K562 (cell line): ENCODE results near the gene PLEKHG3. TPM values are rescaled to one million over a fixed set of nuclear protein-coding genes. Genes with fewer than 3 reads are reported as not detected.

ENCODE experiments used
- ATAC-seq: fragments of 200-7000 bp; cut with Tn5 transposase; 3 replicates; pipeline ENCODE4 v1.9.1; 2020; ENCODE audit warnings: moderate library complexity
- BruUV-seq: library from RNA; stranded (reverse); fragments of 400-500 nt; replicated peaks from 2 replicates; lab custom pipeline; 2021; lab: Mats Ljungman, UMichigan
- CTCF ChIA-PET: fragments of 300-600 bp; formaldehyde crosslinking; extraction: SDS; loops from one replicate; lab custom pipeline; 2021; ENCODE audit warnings: low intra/inter-chr PET ratio; lab: Yijun Ruan, JAX
- POLR2A ChIA-PET: fragments of 300-600, 350-650 bp; sonication (Branson Sonifier 250); formaldehyde crosslinking; extraction: SDS; loops from one replicate; lab custom pipeline; 2021; ENCODE audit warnings: antibody characterized with exemption, inconsistent platforms; lab: Yijun Ruan, JAX
- DNase-seq, 4 experiments: peaks; one replicate each; pipeline versions ENCODE4 v3.0.0 to v3.0.0-alpha.2; 2011 to 2018; ENCODE audit warnings: low spot score in 3 of 4, mixed read lengths in 3 of 4; ENCODE audit errors: extremely low read depth in 1 of 4
- FAIRE-seq: peaks from 2 replicates; lab custom pipeline; 2011; peaks lifted over from hg19 to GRCh38; lab: Jason Lieb, UNC
- H2AFZ ChIP-seq: 2 replicates; pipeline ENCODE4 v1.6.0; 2011; ENCODE audit warnings: low read depth, low read length, control low read depth, inconsistent platforms
- H3K27ac ChIP-seq: fragments of 200-600 bp; 3 replicates; pipeline ENCODE4 v1.8.0; 2011; ENCODE audit warnings: low read depth, mild to moderate bottlenecking, control low read depth, inconsistent platforms, low read length, moderate library complexity, mixed read lengths; ENCODE audit errors: extremely low read depth
- H3K27me3 ChIP-seq, 2 experiments: fragments of 300-600 bp in 1 of 2; 2 replicates in 1 of 2; 3 replicates in 1 of 2; pipeline versions ENCODE4 v1.6.0 to v1.8.0; 2011; ENCODE audit warnings: inconsistent platforms in 2 of 2, low read length in 2 of 2, mild to moderate bottlenecking in 1 of 2, mixed read lengths in 1 of 2, moderate library complexity in 1 of 2; ENCODE audit not compliant: control insufficient read depth in 2 of 2, insufficient read depth in 2 of 2
- H3K36me3 ChIP-seq: fragments of 300-600 bp; 3 replicates; pipeline ENCODE4 v1.8.0; 2011; ENCODE audit warnings: mild to moderate bottlenecking, low read length, inconsistent platforms; ENCODE audit not compliant: control insufficient read depth, insufficient read depth
- H3K4me1 ChIP-seq, 2 experiments: fragments of 200-600 bp in 1 of 2; replicated peaks in 1 of 2; 2 replicates in 1 of 2; 3 replicates in 1 of 2; pipeline versions ENCODE4 v1.5.1 to v1.8.0; 2011; ENCODE audit warnings: inconsistent platforms in 2 of 2, low read length in 2 of 2, mild to moderate bottlenecking in 1 of 2, mixed read lengths in 1 of 2, moderate library complexity in 1 of 2; ENCODE audit not compliant: control insufficient read depth in 2 of 2, insufficient read depth in 2 of 2
- H3K4me2 ChIP-seq: 2 replicates; pipeline ENCODE4 v1.6.1; 2011; ENCODE audit warnings: low read length, control low read depth, inconsistent platforms, mixed read lengths; ENCODE audit not compliant: insufficient read depth
- H3K4me3 ChIP-seq: fragments of 200-600 bp; sonication (generic), shearing (Covaris generic); 2 replicates; pipeline ENCODE4 v1.5.1; 2016; ENCODE audit warnings: control low read depth, inconsistent platforms
- H3K79me2 ChIP-seq: fragments of 200-600 bp; 3 replicates; pipeline ENCODE4 v1.8.0; 2011; ENCODE audit warnings: low read length, inconsistent platforms; ENCODE audit not compliant: control insufficient read depth, insufficient read depth
- H3K9ac ChIP-seq, 2 experiments: 2 replicates each; pipeline versions ENCODE4 v1.6.0 to v1.6.1; 2011; ENCODE audit warnings: low read depth in 2 of 2, low read length in 2 of 2, control low read depth in 1 of 2, inconsistent platforms in 1 of 2, mild to moderate bottlenecking in 1 of 2, mixed read lengths in 1 of 2; ENCODE audit not compliant: insufficient read depth in 1 of 2
- H3K9me1 ChIP-seq: one replicate; pipeline ENCODE4 v1.6.0; 2011; ENCODE audit warnings: inconsistent platforms, mild to moderate bottlenecking, low read length, moderate library complexity; ENCODE audit not compliant: control insufficient read depth, insufficient read depth
- H3K9me3 ChIP-seq: replicated peaks from 2 replicates; pipeline ENCODE4 v1.5.1; 2011; ENCODE audit warnings: low read depth, low read length, inconsistent platforms; ENCODE audit not compliant: control insufficient read depth, insufficient read depth
- H4K20me1 ChIP-seq: replicated peaks from 2 replicates; pipeline ENCODE4 v1.6.1; 2011; ENCODE audit warnings: low read length, inconsistent platforms, mixed read lengths; ENCODE audit not compliant: control insufficient read depth, insufficient read depth
- ATF6 ChIP-seq: sonication (generic); formaldehyde crosslinking; IDR thresholded peaks from 2 replicates; pipeline ENCODE4 v1.4.0; 2020; ENCODE audit warnings: mild to moderate bottlenecking, missing genetic modification reagents
- CGGBP1 ChIP-seq: fragments of 250-450 bp; sonication (Bioruptor Pico); IDR thresholded peaks from 2 replicates; pipeline ENCODE4 v1.9.0; 2021; ENCODE audit warnings: mild to moderate bottlenecking
- E2F6 ChIP-seq, 2 experiments: IDR thresholded peaks; 2 replicates each; pipeline ENCODE4 v1.6.1; 2011; ENCODE audit warnings: borderline replicate concordance in 1 of 2, control low read depth in 1 of 2, low read depth in 1 of 2, low read length in 1 of 2, mild to moderate bottlenecking in 1 of 2, mixed read lengths in 1 of 2, moderate library complexity in 1 of 2; ENCODE audit not compliant: insufficient read depth in 1 of 2, insufficient read length in 1 of 2, poor library complexity in 1 of 2, severe bottlenecking in 1 of 2; ENCODE audit errors: extremely low read depth in 1 of 2
- MBD2 ChIP-seq: sonication (generic); IDR thresholded peaks from 2 replicates; pipeline ENCODE4 v1.6.1; 2016; ENCODE audit warnings: low read depth, borderline replicate concordance
- PRPF4 ChIP-seq: fragments of 200-400 bp; formaldehyde crosslinking; IDR thresholded peaks from one replicate; pipeline ENCODE4 v1.6.1; 2017; ENCODE audit warnings: low read length, low read depth, mild to moderate bottlenecking; ENCODE audit not compliant: insufficient read depth, poor library complexity, severe bottlenecking
- RBM39 ChIP-seq: fragments of 200-400 bp; formaldehyde crosslinking; optimal IDR thresholded peaks from 2 replicates; pipeline ENCODE3; 2018; ENCODE audit warnings: low read depth, low read length
- TFE3 ChIP-seq: fragments of 450-650 bp; formaldehyde crosslinking; IDR thresholded peaks from 2 replicates; pipeline ENCODE4 v1.4.0; 2020; ENCODE audit warnings: mild to moderate bottlenecking, mixed read lengths
- ZHX1 ChIP-seq: fragments of 150-350 bp; conservative IDR thresholded peaks from 2 replicates; pipeline ENCODE4 v1.6.1; 2014; ENCODE audit warnings: low read length
- ZNF232 ChIP-seq: sonication (generic); formaldehyde crosslinking; IDR thresholded peaks from 2 replicates; pipeline ENCODE4 v1.8.0; 2022; ENCODE audit warnings: mild to moderate bottlenecking, missing genetic modification reagents
- ZNF780A ChIP-seq: fragments of 250-450 bp; sonication (Bioruptor Pico); IDR thresholded peaks from 2 replicates; pipeline ENCODE4 v1.5.0; 2021; ENCODE audit warnings: mild to moderate bottlenecking
- WGBS: fragments of 100-300 bp; shearing (Covaris generic); methylation state at CpG from one replicate; pipeline ENCODE4 v1.1.6; 2016; ENCODE audit warnings: low coverage, mixed read lengths; ENCODE audit not compliant: insufficient coverage; ENCODE audit errors: missing lambda C conversion rate; 5-methylcytosine and 5-hydroxymethylcytosine counted together
- in situ Hi-C: fragments of 300-500 bp; cut with MboI; formaldehyde crosslinking; loops from 4 replicates; pipeline ENCODE4 v1.15.0; 2018; ENCODE audit warnings: inconsistent platforms, mixed read lengths
- intact Hi-C: fragments of 100-400 bp; cut with micrococcal nuclease; formaldehyde crosslinking; loops from 2 replicates; pipeline ENCODE4 v1.14.2; 2022
- polyA plus RNA-seq, 8 experiments: library from polyadenylated mRNA; depleted of rRNA in 4 of 8; stranded (reverse) in 5 of 8; unstranded in 3 of 8; fragments of >200 nt; fragmentation: Nextera tagmentation in 2 of 8; fragmentation: Illumina TruSeq in 1 of 8; extraction: Ambion mirVana in 2 of 8; extraction: Trizol in 1 of 8; gene quantifications; 2 replicates each; pipeline versions ENCODE4 v1.2.1 to v1.2.3, GENCODE V29; 2011 to 2014; ENCODE audit warnings: inconsistent platforms in 1 of 8, missing spikeins in 1 of 8
- total RNA-seq, 7 experiments: library from RNA; depleted of rRNA in 6 of 7; stranded (reverse); fragments of >200 nt in 6 of 7; fragmentation: Illumina TruSeq in 2 of 7; extraction: Trizol in 2 of 7; gene quantifications; 2 replicates each; pipeline versions ENCODE4 v1.2.1 to v1.2.3, GENCODE V29; 2011 to 2021; ENCODE audit warnings: low replicate concordance in 1 of 7

Gene PLEKHG3
- total and polyA plus RNA-seq, 9 of the 15 experiments (the other 6 are each of a cell fraction or from before 2014, with no cell fraction given): 0.04 to 0.16 TPM; not detected in 7

GRCh38 chr14:64722842-64723447 is 18.7 kb downstream of the PLEKHG3 start:
- H3K4me2 ChIP-seq: no peak overlapping the region
- 0% methylated on average over 5 of the region's 5 CpGs for WGBS
- POLR2A ChIA-PET: interaction anchor here (0.6 to 0.9 kb wide), 2 partner anchors 9 to 13 kb away, joined by 3 to 4 read pairs; no protein-coding TSS in a partner anchor
- no peaks in the 10 kb centered on the region for H3K36me3 ChIP-seq
- H3K4me3 ChIP-seq: no peak overlapping the region
- no peaks in the 10 kb centered on the region; a peak in 1 of 5 replicates for H3K4me1 ChIP-seq
- CTCF ChIA-PET: no interaction called here
- no TSS peak for BruUV-seq
- H3K27ac ChIP-seq: no peak overlapping the region
- no peak for ATAC-seq
- H3K9me3 ChIP-seq: no peaks in the 10 kb centered on the region
- H3K27me3 ChIP-seq: peaks cover 4 to 59% of the 10 kb centered on the region in 2 experiments; a peak in 4 of 5 replicates
- no peaks in the 10 kb centered on the region for H3K79me2 ChIP-seq
- no peak overlapping the region for H2AFZ ChIP-seq
- no peaks in the 10 kb centered on the region for H3K9me1 ChIP-seq
- H4K20me1 ChIP-seq: no peaks in the 10 kb centered on the region
- FAIRE-seq: no peak
- intact Hi-C loops: no loop called here
- in situ Hi-C loops: no loop called here
- H3K9ac ChIP-seq: no peak overlapping the region
- no peak for DNase-seq
- TF ChIP-seq PRPF4: no peak
- no peak for TF ChIP-seq E2F6 (IDR thresholded peaks at IDR 0.05; ENCODE audit: borderline replicate concordance in 1 of 2, extremely low read depth in 1 of 2, insufficient read depth in 1 of 2, insufficient read length in 1 of 2, low read depth in 1 of 2, low read length in 1 of 2, poor library complexity in 1 of 2, severe bottlenecking in 1 of 2)
- TF ChIP-seq ZNF232 (CRISPR knock-in tag): no peak
- TF ChIP-seq ZHX1: no peak
- TF ChIP-seq TFE3: no peak
- no peak for TF ChIP-seq CGGBP1 (CRISPR knock-in tag)
- no peak for TF ChIP-seq MBD2
- no peak for TF ChIP-seq ZNF780A (CRISPR knock-in tag)
- TF ChIP-seq RBM39: no peak
- no peak for TF ChIP-seq ATF6
